Liver (tissue), 9 donors: ENCODE results near the gene ZNF782. TPM values are rescaled to one million over a fixed set of nuclear protein-coding genes. Genes with fewer than 3 reads are reported as not detected.

ENCODE experiments used
- DNase-seq: peaks from one replicate; pipeline ENCODE4 v3.0.0-alpha.2; 2017; ENCODE audit warnings: low spot score
- H3K27ac ChIP-seq, 2 donors: one replicate each; pipeline ENCODE4 v1.7.0; 2013; ENCODE audit warnings: inconsistent platforms in 2 of 2, low read length in 2 of 2, control low read depth in 1 of 2, low read depth in 1 of 2, mild to moderate bottlenecking in 1 of 2
- H3K27me3 ChIP-seq, 4 donors: one replicate each; pipeline versions ENCODE4 v1.6.1 to v1.7.0; 2013; ENCODE audit warnings: low read length in 3 of 4, inconsistent platforms in 1 of 4, mild to moderate bottlenecking in 1 of 4, moderate library complexity in 1 of 4; ENCODE audit not compliant: control insufficient read depth in 4 of 4, insufficient read depth in 4 of 4
- H3K36me3 ChIP-seq, 4 donors: one replicate each; pipeline versions ENCODE4 v1.6.1 to v1.7.0; 2013; ENCODE audit warnings: low read length in 3 of 4, mild to moderate bottlenecking in 3 of 4, low read depth in 1 of 4, moderate library complexity in 1 of 4; ENCODE audit not compliant: control insufficient read depth in 4 of 4, insufficient read depth in 3 of 4
- H3K4me1 ChIP-seq, 4 donors: one replicate each; pipeline versions ENCODE4 v1.6.1 to v1.7.0; 2013; ENCODE audit warnings: low read length in 3 of 4, mild to moderate bottlenecking in 3 of 4, moderate library complexity in 1 of 4; ENCODE audit not compliant: control insufficient read depth in 4 of 4, insufficient read depth in 4 of 4
- H3K4me3 ChIP-seq, 3 donors: one replicate each; pipeline versions ENCODE4 v1.6.1 to v1.7.0; 2013; ENCODE audit warnings: low read length in 3 of 3, control low read depth in 1 of 3, low read depth in 1 of 3, mild to moderate bottlenecking in 1 of 3
- H3K9ac ChIP-seq, 2 donors: one replicate each; pipeline ENCODE4 v1.7.0; 2013; ENCODE audit warnings: low read length in 2 of 2, mild to moderate bottlenecking in 2 of 2, moderate library complexity in 2 of 2, control low read depth in 1 of 2, low read depth in 1 of 2
- H3K9me3 ChIP-seq, 4 donors: one replicate each; pipeline versions ENCODE4 v1.6.1 to v1.7.0; 2013; ENCODE audit warnings: low read length in 3 of 4; ENCODE audit not compliant: control insufficient read depth in 4 of 4
- EGR1 ChIP-seq, 2 donors: IDR thresholded peaks; 2 replicates each; pipeline ENCODE4 v1.6.1; 2016 to 2018; ENCODE audit warnings: antibody characterized with exemption in 2 of 2, low read depth in 2 of 2
- FOXA1 ChIP-seq: IDR thresholded peaks from 2 replicates; pipeline ENCODE4 v1.6.1; 2016; ENCODE audit warnings: antibody characterized with exemption
- FOXA2 ChIP-seq: IDR thresholded peaks from 2 replicates; pipeline ENCODE4 v1.6.1; 2016; ENCODE audit warnings: antibody characterized with exemption
- HNF4G ChIP-seq: IDR thresholded peaks from 2 replicates; pipeline ENCODE4 v1.6.1; 2016; ENCODE audit warnings: antibody characterized with exemption
- JUND ChIP-seq, 2 donors: IDR thresholded peaks; 2 replicates each; pipeline ENCODE4 v1.6.1; 2016; ENCODE audit warnings: antibody characterized with exemption in 2 of 2
- NR2F2 ChIP-seq: IDR thresholded peaks from 2 replicates; pipeline ENCODE4 v1.6.1; 2016; ENCODE audit warnings: antibody characterized with exemption
- RAD21 ChIP-seq, 2 donors: IDR thresholded peaks; 2 replicates each; pipeline ENCODE4 v1.6.1; 2016; ENCODE audit warnings: antibody characterized with exemption in 2 of 2, mild to moderate bottlenecking in 2 of 2
- RXRA ChIP-seq, 2 donors: IDR thresholded peaks; 2 replicates each; pipeline ENCODE4 v1.6.1; 2017 to 2018; ENCODE audit warnings: antibody characterized with exemption in 2 of 2, mild to moderate bottlenecking in 1 of 2
- SP1 ChIP-seq: IDR thresholded peaks from 2 replicates; pipeline ENCODE4 v1.6.1; 2018; ENCODE audit warnings: antibody characterized with exemption, mild to moderate bottlenecking
- TAF1 ChIP-seq: conservative IDR thresholded peaks from 2 replicates; pipeline ENCODE4 v1.6.1; 2016; ENCODE audit warnings: antibody characterized with exemption, mild to moderate bottlenecking
- WGBS: extraction: QIAGEN DNeasy Blood & Tissue Kit; methylation state at CpG from one replicate; pipeline ENCODE4 v1.1.7; 2013; 5-methylcytosine and 5-hydroxymethylcytosine counted together
- polyA plus RNA-seq, 2 donors: library from polyadenylated mRNA; stranded (reverse) in 1 of 2; unstranded in 1 of 2; fragments of 200-250 nt in 1 of 2; fragments of >200 nt in 1 of 2; fragmentation: Nextera tagmentation in 1 of 2; extraction: Ambion mirVana in 1 of 2; gene quantifications; one replicate each; pipeline versions ENCODE4 v1.2.1 to v1.2.3, GENCODE V29; 2013 to 2015
- total RNA-seq, 2 donors: library from RNA; depleted of rRNA; stranded (reverse); fragments of >200 nt; gene quantifications; one replicate each; pipeline ENCODE4 v1.2.3, GENCODE V29; 2014
- TF ChIP-seq, protein P1 (sequence below): fragments of 150-350 bp; IDR thresholded peaks from 2 replicates; pipeline ENCODE4 v1.5.1; 2017; ENCODE audit warnings: improper control_type of control experiment, low read depth, low read length; ENCODE audit not compliant: missing input control
- TF ChIP-seq, protein P2 (sequence below): IDR thresholded peaks from 2 replicates; pipeline ENCODE4 v1.6.1; 2016; ENCODE audit warnings: antibody characterized with exemption
- TF ChIP-seq, protein P3 (sequence below): IDR thresholded peaks from 2 replicates; pipeline ENCODE4 v1.6.1; 2016; ENCODE audit warnings: antibody characterized with exemption
- TF ChIP-seq, protein P4 (sequence below): IDR thresholded peaks from 2 replicates; pipeline ENCODE4 v1.6.1; 2016; ENCODE audit warnings: antibody characterized with exemption
- donor health status: healthy.
- donor health status: healthy.
- donor health status: healthy.
- donor health status: healthy.
- donor health status: healthy.

ZNF782 gene
- total and polyA plus RNA-seq, 4 donors = 0.70 to 7.4 (median 2.1) TPM

DNA sequence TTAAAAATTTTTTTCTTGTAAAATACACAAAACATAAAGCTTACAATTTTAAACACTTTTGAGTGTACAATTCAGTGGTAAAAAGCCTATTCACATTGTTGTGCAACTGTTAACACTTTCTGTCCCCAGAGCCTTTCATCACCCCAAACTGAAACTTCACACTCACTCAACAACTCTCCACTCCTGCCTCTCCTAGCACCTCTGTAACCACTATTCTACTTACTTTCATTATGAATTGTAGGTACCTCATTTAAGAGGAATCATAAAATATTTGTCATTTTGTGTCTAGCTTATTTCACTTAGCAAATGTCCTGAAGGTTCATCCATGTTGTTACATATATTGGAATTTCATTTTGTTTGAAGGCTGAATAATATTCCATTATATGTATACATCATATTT lies 72.1 kb downstream of the ZNF782 start:
- peaks cover 6 to 35% (median 20%) of the 10 kb centered on the region in 4 donors for H3K9me3 ChIP-seq
- H3K36me3 ChIP-seq = no peaks in the 10 kb centered on the region
- no peak for DNase-seq
- no peaks in the 10 kb centered on the region for H3K27me3 ChIP-seq
- no peak overlapping the region for H3K4me3 ChIP-seq
- H3K9ac ChIP-seq = no peak overlapping the region
- H3K4me1 ChIP-seq = peaks cover 0 to 3% (median under 1%) of the 10 kb centered on the region in 4 donors
- TF ChIP-seq, protein P1, sequence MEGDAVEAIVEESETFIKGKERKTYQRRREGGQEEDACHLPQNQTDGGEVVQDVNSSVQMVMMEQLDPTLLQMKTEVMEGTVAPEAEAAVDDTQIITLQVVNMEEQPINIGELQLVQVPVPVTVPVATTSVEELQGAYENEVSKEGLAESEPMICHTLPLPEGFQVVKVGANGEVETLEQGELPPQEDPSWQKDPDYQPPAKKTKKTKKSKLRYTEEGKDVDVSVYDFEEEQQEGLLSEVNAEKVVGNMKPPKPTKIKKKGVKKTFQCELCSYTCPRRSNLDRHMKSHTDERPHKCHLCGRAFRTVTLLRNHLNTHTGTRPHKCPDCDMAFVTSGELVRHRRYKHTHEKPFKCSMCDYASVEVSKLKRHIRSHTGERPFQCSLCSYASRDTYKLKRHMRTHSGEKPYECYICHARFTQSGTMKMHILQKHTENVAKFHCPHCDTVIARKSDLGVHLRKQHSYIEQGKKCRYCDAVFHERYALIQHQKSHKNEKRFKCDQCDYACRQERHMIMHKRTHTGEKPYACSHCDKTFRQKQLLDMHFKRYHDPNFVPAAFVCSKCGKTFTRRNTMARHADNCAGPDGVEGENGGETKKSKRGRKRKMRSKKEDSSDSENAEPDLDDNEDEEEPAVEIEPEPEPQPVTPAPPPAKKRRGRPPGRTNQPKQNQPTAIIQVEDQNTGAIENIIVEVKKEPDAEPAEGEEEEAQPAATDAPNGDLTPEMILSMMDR = no peak
- TF ChIP-seq HNF4G (no peak), FOXA2 (no peak), FOXA1 (no peak), EGR1 (IDR thresholded peaks at IDR 0.05; ENCODE audit: low read depth in 2 of 2) (no peak), RXRA (IDR thresholded peaks at IDR 0.05) (no peak), NR2F2 (no peak), SP1 (no peak), TAF1 (no peak), RAD21 (IDR thresholded peaks at IDR 0.05) (no peak)
- TF ChIP-seq, protein P2, sequence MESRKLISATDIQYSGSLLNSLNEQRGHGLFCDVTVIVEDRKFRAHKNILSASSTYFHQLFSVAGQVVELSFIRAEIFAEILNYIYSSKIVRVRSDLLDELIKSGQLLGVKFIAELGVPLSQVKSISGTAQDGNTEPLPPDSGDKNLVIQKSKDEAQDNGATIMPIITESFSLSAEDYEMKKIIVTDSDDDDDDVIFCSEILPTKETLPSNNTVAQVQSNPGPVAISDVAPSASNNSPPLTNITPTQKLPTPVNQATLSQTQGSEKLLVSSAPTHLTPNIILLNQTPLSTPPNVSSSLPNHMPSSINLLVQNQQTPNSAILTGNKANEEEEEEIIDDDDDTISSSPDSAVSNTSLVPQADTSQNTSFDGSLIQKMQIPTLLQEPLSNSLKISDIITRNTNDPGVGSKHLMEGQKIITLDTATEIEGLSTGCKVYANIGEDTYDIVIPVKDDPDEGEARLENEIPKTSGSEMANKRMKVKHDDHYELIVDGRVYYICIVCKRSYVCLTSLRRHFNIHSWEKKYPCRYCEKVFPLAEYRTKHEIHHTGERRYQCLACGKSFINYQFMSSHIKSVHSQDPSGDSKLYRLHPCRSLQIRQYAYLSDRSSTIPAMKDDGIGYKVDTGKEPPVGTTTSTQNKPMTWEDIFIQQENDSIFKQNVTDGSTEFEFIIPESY = no peak
- TF ChIP-seq, protein P3, sequence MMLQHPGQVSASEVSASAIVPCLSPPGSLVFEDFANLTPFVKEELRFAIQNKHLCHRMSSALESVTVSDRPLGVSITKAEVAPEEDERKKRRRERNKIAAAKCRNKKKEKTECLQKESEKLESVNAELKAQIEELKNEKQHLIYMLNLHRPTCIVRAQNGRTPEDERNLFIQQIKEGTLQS = no peak
- TF ChIP-seq, protein P4, sequence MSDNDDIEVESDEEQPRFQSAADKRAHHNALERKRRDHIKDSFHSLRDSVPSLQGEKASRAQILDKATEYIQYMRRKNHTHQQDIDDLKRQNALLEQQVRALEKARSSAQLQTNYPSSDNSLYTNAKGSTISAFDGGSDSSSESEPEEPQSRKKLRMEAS = no peak
- H3K27ac ChIP-seq = no peak overlapping the region

DNA sequence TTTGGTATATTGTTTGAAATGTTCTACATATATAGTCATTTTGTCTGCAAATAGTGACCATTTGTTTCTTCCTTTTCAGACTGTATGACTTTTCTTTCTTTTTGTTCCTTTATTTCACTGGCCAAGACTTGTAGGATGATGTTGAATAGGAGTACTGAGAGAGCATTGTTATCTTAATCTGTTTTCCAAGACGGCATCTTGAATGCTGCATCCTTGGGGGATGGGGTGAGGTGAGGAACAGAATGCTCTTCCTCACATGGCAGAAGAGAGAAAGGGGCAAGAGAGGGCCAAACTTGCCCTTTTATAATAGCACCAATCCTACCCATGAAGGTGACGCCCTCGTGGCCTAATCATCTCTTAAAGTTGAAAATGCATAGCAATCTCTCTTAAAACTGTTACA lies 72.8 kb downstream of the ZNF782 start:
- H3K4me1 ChIP-seq = peaks cover 0 to 5% (median 1%) of the 10 kb centered on the region in 4 donors
- no peak overlapping the region for H3K9ac ChIP-seq
- 83% methylated on average over 3 of the region's 3 CpGs for WGBS
- H3K4me3 ChIP-seq = peak overlapping the region in 1 of 3 donors; percentile 9
- peaks cover 4 to 35% (median 17%) of the 10 kb centered on the region in 4 donors for H3K9me3 ChIP-seq
- no peaks in the 10 kb centered on the region for H3K36me3 ChIP-seq
- no peak for DNase-seq
- no peaks in the 10 kb centered on the region for H3K27me3 ChIP-seq
- TF ChIP-seq, protein P1 = no peak
- TF ChIP-seq HNF4G (no peak), RXRA (IDR thresholded peaks at IDR 0.05) (no peak), EGR1 (IDR thresholded peaks at IDR 0.05; ENCODE audit: low read depth in 2 of 2) (no peak), RAD21 (IDR thresholded peaks at IDR 0.05) (no peak), SP1 (no peak), NR2F2 (no peak), JUND (IDR thresholded peaks at IDR 0.05) (no peak), FOXA1 (no peak), FOXA2 (no peak)
- TF ChIP-seq, protein P2 = no peak
- H3K27ac ChIP-seq = no peak overlapping the region
